Lower leg skin (tissue), 3 donors: ENCODE measurements around the gene ZNF222.

Experiments used
- POLR2A ChIP-seq, 2 donors: fragments of 450-650 bp; IDR thresholded peaks; one replicate each; pipeline ENCODE4 v1.6.1; 2016 to 2017; ENCODE audit warnings: antibody characterized with exemption in 2 of 2, mild to moderate bottlenecking in 1 of 2, moderate library complexity in 1 of 2
- TF ChIP-seq, protein P1 (sequence below), 3 donors: fragments of 450-650 bp; IDR thresholded peaks; one replicate each; pipeline ENCODE4 v1.5.1; 2016; ENCODE audit warnings: antibody characterized with exemption in 3 of 3, mild to moderate bottlenecking in 3 of 3, moderate library complexity in 2 of 3

DNA sequence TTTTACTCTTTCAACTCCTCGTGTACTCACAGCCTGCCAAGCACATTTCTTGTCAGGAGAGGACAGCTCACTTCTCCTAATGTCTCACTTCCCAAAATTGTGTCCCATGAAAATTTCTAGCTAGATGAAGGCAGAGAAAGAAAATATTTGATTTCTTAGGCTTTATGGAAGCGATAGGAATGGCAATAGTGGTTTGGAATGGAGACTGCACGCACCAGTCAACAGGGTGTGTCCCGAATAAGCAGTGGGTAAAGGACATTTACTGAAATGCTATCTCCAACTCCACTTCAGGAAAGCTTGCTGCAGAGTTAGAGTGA is 321 bp upstream of the ZNF222 start:
- TF ChIP-seq, protein P1, sequence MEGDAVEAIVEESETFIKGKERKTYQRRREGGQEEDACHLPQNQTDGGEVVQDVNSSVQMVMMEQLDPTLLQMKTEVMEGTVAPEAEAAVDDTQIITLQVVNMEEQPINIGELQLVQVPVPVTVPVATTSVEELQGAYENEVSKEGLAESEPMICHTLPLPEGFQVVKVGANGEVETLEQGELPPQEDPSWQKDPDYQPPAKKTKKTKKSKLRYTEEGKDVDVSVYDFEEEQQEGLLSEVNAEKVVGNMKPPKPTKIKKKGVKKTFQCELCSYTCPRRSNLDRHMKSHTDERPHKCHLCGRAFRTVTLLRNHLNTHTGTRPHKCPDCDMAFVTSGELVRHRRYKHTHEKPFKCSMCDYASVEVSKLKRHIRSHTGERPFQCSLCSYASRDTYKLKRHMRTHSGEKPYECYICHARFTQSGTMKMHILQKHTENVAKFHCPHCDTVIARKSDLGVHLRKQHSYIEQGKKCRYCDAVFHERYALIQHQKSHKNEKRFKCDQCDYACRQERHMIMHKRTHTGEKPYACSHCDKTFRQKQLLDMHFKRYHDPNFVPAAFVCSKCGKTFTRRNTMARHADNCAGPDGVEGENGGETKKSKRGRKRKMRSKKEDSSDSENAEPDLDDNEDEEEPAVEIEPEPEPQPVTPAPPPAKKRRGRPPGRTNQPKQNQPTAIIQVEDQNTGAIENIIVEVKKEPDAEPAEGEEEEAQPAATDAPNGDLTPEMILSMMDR (IDR thresholded peaks at IDR 0.05): no peak
- TF ChIP-seq POLR2A (IDR thresholded peaks at IDR 0.05): no peak
